Common myeloid progenitor, CD34-positive (primary cell): ENCODE results near the gene PRPF40B.
A peak's percentile ranks its signal among the peaks of the same experiment; 100 is the strongest.
"Not testable (repeated sequence)": the region's sequence is repeated elsewhere in the genome, so short reads cannot be mapped to it uniquely, and the experiment has no call there.

Experiments
- CTCF ChIA-PET: fragments of 350-600 bp; sonication (Branson Sonifier 250); formaldehyde crosslinking; loops from one replicate; lab custom pipeline; 2021; ENCODE audit warnings: antibody characterized with exemption; lab: Charles Lee
- POLR2A ChIA-PET: fragments of 350-600 bp; sonication (Branson Sonifier 250); formaldehyde crosslinking; loops from one replicate; lab custom pipeline; 2021; ENCODE audit warnings: antibody characterized with exemption; lab: Charles Lee
- DNase-seq, 3 donors: peaks; one replicate each; pipeline versions ENCODE4 v3.0.0 to v3.0.0-alpha.2; 2013
- H3K27ac ChIP-seq, 2 experiments: 1 replicate in 1 of 2; 2 replicates in 1 of 2; pipeline ENCODE4 v1.7.0; 2013; ENCODE audit warnings: inconsistent platforms in 2 of 2, low read length in 2 of 2, mild to moderate bottlenecking in 2 of 2, low read depth in 1 of 2, moderate library complexity in 1 of 2; ENCODE audit not compliant: severe bottlenecking in 2 of 2, insufficient read depth in 1 of 2, poor library complexity in 1 of 2
- H3K27me3 ChIP-seq, 5 experiments: replicated peaks in 2 of 5; 1 replicate in 3 of 5; 2 replicates in 2 of 5; pipeline versions ENCODE4 v1.6.1 to v1.7.0; 2013; ENCODE audit warnings: low read length in 4 of 5, mild to moderate bottlenecking in 2 of 5, moderate library complexity in 2 of 5, inconsistent platforms in 1 of 5; ENCODE audit not compliant: insufficient read depth in 5 of 5, control insufficient read depth in 4 of 5
- H3K36me3 ChIP-seq, 4 experiments: 1 replicate in 2 of 4; 2 replicates in 2 of 4; pipeline versions ENCODE4 v1.6.1 to v1.7.0; 2013; ENCODE audit warnings: low read length in 3 of 4, control low read depth in 1 of 4, mild to moderate bottlenecking in 1 of 4; ENCODE audit not compliant: control insufficient read depth in 4 of 4, insufficient read depth in 4 of 4
- H3K4me1 ChIP-seq, 4 experiments: 1 replicate in 3 of 4; 2 replicates in 1 of 4; pipeline versions ENCODE4 v1.6.1 to v1.7.1; 2013; ENCODE audit warnings: low read length in 3 of 4, mild to moderate bottlenecking in 3 of 4, control low read depth in 1 of 4, inconsistent platforms in 1 of 4, moderate library complexity in 1 of 4; ENCODE audit not compliant: control insufficient read depth in 4 of 4, insufficient read depth in 4 of 4; ENCODE audit errors: control extremely low read depth in 1 of 4
- H3K4me3 ChIP-seq, 7 experiments: 1 replicate in 4 of 7; 2 replicates in 3 of 7; pipeline versions ENCODE4 v1.5.1 to v1.7.0; 2013; ENCODE audit warnings: mild to moderate bottlenecking in 7 of 7, low read length in 6 of 7, moderate library complexity in 6 of 7, inconsistent platforms in 2 of 7, low read depth in 2 of 7, control low read depth in 1 of 7; ENCODE audit not compliant: insufficient read depth in 4 of 7, control insufficient read depth in 1 of 7; ENCODE audit errors: extremely low read depth in 1 of 7
- H3K9me3 ChIP-seq, 5 experiments: 1 replicate in 4 of 5; 2 replicates in 1 of 5; pipeline versions ENCODE4 v1.6.1 to v1.7.1; 2013; ENCODE audit warnings: low read length in 4 of 5, mild to moderate bottlenecking in 2 of 5, inconsistent platforms in 1 of 5, low read depth in 1 of 5, moderate library complexity in 1 of 5; ENCODE audit not compliant: control insufficient read depth in 4 of 5, insufficient read depth in 2 of 5; ENCODE audit errors: control extremely low read depth in 1 of 5
- WGBS: methylation state at CpG from one replicate; pipeline ENCODE4 v1.1.5; 2013; ENCODE audit not compliant: insufficient coverage; 5-methylcytosine and 5-hydroxymethylcytosine counted together

PRPF40B gene

DNA sequence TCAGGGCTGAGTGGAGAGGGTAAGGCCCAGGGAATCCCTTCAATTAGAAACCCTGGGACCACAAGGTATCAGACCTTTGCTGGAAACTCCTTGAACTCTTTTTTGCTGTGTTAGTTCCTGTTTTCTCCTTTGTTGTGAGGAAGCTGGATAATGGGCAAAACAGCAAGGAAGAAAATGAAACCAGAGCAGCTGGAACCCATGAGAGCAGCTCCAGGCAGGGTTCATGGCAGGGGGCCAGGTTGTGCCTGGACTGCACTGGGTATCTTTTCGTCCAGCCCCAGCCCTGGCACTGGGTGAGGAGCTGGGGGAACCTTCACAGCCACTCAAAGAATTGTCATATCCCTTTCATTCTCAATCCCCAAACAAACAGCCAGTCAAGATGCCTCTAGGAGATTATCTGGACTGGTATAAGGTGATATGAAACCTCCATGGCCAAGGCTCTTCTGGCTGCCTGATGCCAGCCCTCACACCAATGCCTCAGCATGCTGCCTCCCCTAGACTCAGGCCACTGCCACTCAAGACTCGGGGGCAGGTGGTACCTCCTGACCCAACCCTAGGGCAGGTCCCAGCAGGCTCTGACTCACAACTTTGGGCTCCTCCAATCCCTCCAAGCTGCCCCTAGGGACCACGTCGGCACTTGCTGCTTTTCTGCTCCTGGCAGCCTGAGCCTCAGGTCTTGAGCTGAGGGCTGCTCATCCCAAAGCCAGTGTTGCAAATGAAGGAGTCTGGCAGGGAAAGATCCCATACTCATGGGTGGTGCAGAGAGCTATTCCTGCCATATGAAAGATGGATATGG, 34.4 kb upstream of the PRPF40B start:
- CTCF ChIA-PET, result interaction anchor here (1.0 to 2.0 kb wide), 8 partner anchors 8 to 48 kb away, joined by 3 to 8 read pairs (median 4); partner anchors contain the start of gene PRPF40B
- peaks cover 0 to 9% (median 3%) of the 10 kb centered on the region in 4 experiments for H3K4me1 ChIP-seq
- H3K27me3 ChIP-seq, result no peaks in the 10 kb centered on the region
- peak overlapping the region in 1 of 2 experiments; percentile 11 for H3K27ac ChIP-seq
- POLR2A ChIA-PET, result interaction anchor here (1.4 kb wide), 1 partner anchor 34 kb away, joined by 3 read pairs; no protein-coding TSS in a partner anchor
- no peak overlapping the region for H3K4me3 ChIP-seq
- peaks cover 0 to 19% (median 6%) of the 10 kb centered on the region in 5 experiments for H3K9me3 ChIP-seq
- 93% methylated on average over 3 of the region's 4 CpGs for WGBS
- peak in 2 of 3 donors; percentile 5 to 13 for DNase-seq
- peaks cover 4 to 41% (median 16%) of the 10 kb centered on the region in 4 experiments for H3K36me3 ChIP-seq

DNA sequence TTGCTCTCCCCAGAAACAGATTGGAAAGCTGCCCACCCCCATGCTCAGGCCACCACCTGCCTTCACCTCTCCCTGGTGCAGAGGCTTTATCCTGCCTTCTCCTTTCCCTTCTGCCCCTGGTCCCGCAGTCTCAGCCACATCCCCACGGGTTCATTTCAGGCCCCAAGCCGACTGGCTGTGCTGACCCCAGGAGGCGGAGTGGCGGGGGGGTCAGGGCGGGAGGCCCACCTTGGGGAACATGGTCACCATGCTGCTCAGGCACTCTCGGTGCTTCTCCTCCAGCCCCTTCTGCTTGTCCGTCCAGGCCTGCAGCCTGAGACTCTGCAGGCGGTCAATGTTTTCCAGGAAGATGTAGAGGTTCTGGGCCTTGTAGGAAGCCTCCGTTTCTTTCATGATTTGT, 24.8 kb upstream of the PRPF40B start:
- no peak for DNase-seq
- H3K36me3 ChIP-seq, result peaks cover 0 to 8% (median 4%) of the 10 kb centered on the region in 4 experiments
- H3K9me3 ChIP-seq, result peaks cover 0 to 1% (median 0%) of the 10 kb centered on the region in 5 experiments
- H3K4me1 ChIP-seq, result no peaks in the 10 kb centered on the region
- no peaks in the 10 kb centered on the region for H3K27me3 ChIP-seq
- no peak overlapping the region for H3K27ac ChIP-seq
- ChIA-PET CTCF (interaction anchor here (1.4 to 1.7 kb wide), 2 partner anchors 18 to 240 kb away, joined by 3 to 5 read pairs; no protein-coding TSS in a partner anchor), POLR2A (no interaction called here)
- 94% methylated on average over 8 of the region's 10 CpGs for WGBS
- H3K4me3 ChIP-seq, result no peak overlapping the region

DNA sequence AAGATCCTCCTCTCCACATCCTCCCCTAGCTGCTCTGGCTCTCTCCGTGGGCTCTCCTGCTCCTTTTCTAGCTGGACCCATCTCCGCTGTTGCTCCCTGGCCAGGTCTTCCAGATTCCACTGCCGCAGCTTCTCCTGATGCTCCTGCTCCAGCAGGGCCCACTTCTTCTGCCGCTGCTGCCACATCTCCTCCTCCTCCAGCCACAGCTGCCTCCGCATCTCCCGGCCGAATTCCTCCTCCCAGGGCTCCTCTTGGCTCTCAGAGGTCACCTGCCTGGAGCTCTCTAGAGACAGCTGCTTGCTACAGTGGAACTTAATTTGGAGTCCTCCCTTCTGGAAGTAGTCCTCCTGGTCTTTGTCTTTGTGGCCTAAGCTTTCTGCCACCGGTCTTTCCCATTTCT, 23.4 kb upstream of the PRPF40B start:
- no peak overlapping the region for H3K27ac ChIP-seq
- H3K4me3 ChIP-seq, result no peak overlapping the region
- H3K9me3 ChIP-seq, result peaks cover 0 to 1% (median 0%) of the 10 kb centered on the region in 5 experiments
- WGBS, result 97% methylated on average over 8 of the region's 8 CpGs
- peaks cover 0 to 4% (median 3%) of the 10 kb centered on the region in 4 experiments for H3K4me1 ChIP-seq
- ChIA-PET CTCF (interaction anchor here (1.0 to 1.9 kb wide), 3 partner anchors 11 to 24 kb away, joined by 3 to 5 read pairs (median 4); no protein-coding TSS in a partner anchor), POLR2A (interaction anchor here (0.6 kb wide), 1 partner anchor 93 kb away, joined by 5 read pairs; no protein-coding TSS in a partner anchor)
- H3K36me3 ChIP-seq, result peaks cover 0 to 8% (median 4%) of the 10 kb centered on the region in 4 experiments
- no peaks in the 10 kb centered on the region for H3K27me3 ChIP-seq
- no peak for DNase-seq

- Histone ChIP-seq H3K4me3 (no peak overlapping the region), H3K27ac (no peak overlapping the region), H3K4me1 (peaks cover 0 to 9% (median 7%) of the 10 kb centered on the region in 4 experiments), H3K27me3 (no peaks in the 10 kb centered on the region), H3K36me3 (peaks cover 0 to 6% (median 2%) of the 10 kb centered on the region in 4 experiments), H3K9me3 (no peaks in the 10 kb centered on the region)
- CTCF ChIA-PET, result interaction anchor here (1.0 to 2.9 kb wide), 5 partner anchors 11 to 50 kb away, joined by 3 to 11 read pairs (median 6); no protein-coding TSS in a partner anchor
- DNase-seq, result no peak
- POLR2A ChIA-PET, result no interaction called here
- 100% methylated on average over 1 of the region's 1 CpG for WGBS
These were observed 19.6 kb upstream of the PRPF40B start for GRCh38 chr12:49603721-49604120.

DNA sequence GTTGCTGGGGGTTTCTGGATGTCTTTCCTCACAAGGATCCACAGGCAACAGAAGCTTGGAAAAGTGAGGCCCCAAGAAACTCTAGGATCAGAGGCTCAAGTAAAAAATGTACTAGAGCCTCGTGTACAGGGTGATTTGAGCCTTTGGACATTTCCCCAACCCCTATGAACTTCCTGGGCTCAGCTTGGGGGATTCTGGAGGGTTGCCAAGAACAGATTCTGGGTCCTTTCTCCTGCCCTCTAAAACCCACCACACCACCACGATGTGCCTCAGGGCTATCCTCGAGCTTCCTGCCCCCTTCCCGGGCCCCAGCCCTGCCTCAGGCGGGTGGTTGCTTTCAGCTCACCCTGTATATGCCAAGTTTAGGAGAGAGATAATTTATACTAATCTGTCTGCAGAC, 18.5 kb upstream of the PRPF40B start:
- H3K4me3 ChIP-seq, result no peak overlapping the region
- no peaks in the 10 kb centered on the region for H3K27me3 ChIP-seq
- H3K27ac ChIP-seq, result no peak overlapping the region
- peaks cover 0 to 2% (median 0%) of the 10 kb centered on the region in 5 experiments for H3K9me3 ChIP-seq
- DNase-seq, result peak in 1 of 3 donors; percentile 6
- ChIA-PET CTCF (interaction anchor here (0.9 to 2.9 kb wide), 3 partner anchors 24 to 51 kb away, joined by 3 to 11 read pairs (median 3); no protein-coding TSS in a partner anchor), POLR2A (no interaction called here)
- H3K4me1 ChIP-seq, result peaks cover 0 to 9% (median 7%) of the 10 kb centered on the region in 4 experiments
- H3K36me3 ChIP-seq, result peaks cover 0 to 5% (median 2%) of the 10 kb centered on the region in 4 experiments
- 25% methylated on average over 2 of the region's 5 CpGs for WGBS

DNA sequence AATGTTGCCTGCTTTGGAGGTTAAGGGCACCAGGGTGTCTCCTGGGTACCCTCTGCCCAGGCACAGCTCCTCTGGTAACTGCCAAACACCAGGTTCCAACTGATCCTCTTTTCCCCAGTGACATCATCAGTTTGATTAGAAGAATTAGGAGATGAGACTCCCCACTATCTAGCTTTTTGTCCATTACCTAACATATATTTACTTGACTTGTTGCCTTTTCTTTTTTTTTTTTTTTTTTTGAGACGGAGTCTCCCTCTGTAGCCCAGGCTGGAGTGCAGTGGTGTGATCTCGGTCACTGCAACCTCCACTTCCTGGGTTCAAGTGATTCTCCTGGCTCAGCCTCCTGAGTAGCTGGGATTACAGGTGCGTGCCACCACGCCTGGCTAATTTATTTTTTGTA, 17.8 kb upstream of the PRPF40B start, which contains the start of gene FAM186B:
Gene FAM186B, minus strand, starts transcription at position 101 of the 400 bp plus-strand sequence. CDS start 162 bp downstream, outside the sequence.
- H3K27ac ChIP-seq, H3K4me3 ChIP-seq, H3K9me3 ChIP-seq, DNase-seq, H3K4me1 ChIP-seq, POLR2A ChIA-PET, H3K36me3 ChIP-seq, H3K27me3 ChIP-seq: not testable (repeated sequence)
- CTCF ChIA-PET, result interaction anchor here (1.4 to 2.9 kb wide), 2 partner anchors 25 to 52 kb away, joined by 3 to 11 read pairs; no protein-coding TSS in a partner anchor
- 100% methylated on average over 3 of the region's 4 CpGs for WGBS
